Stimulated activated CD8-positive, alpha-beta memory T cell treated with anti-CD3 and anti-CD28 coated beads, Interleukin-7, amount 100 ng/mL, for 4 hours (primary cell): ENCODE data around the gene GTPBP3.

Experiments
- DNase-seq, 2 donors: peaks; one replicate each; pipeline ENCODE4 v3.0.0-alpha.2; 2020; ENCODE audit warnings: low read depth in 2 of 2

The GTPBP3 gene

GRCh38 chr19:17309198-17309964, 28.0 kb upstream of the GTPBP3 start, which contains the start of gene DDA1:
TSS of gene DDA1 (plus strand) at chr19:17309563. CDS start at chr19:17309655, 92 bp downstream.
- peak; percentile 99 to 100 for DNase-seq

- DNase-seq = no peak
Measured at GRCh38 chr19:17309965-17310461, 27.3 kb upstream of the GTPBP3 start.

GRCh38 chr19:17311455-17312188, 25.7 kb upstream of the GTPBP3 start:
- no peak for DNase-seq

GRCh38 chr19:17312189-17313113, 24.9 kb upstream of the GTPBP3 start:
- DNase-seq = no peak

GRCh38 chr19:17314007-17314593, 23.3 kb upstream of the GTPBP3 start:
- DNase-seq = no peak

- DNase-seq = no peak
Measured at GRCh38 chr19:17318966-17319365, 18.4 kb upstream of the GTPBP3 start.

- no peak for DNase-seq
Measured at GRCh38 chr19:17319473-17320238, 17.7 kb upstream of the GTPBP3 start.

- DNase-seq = no peak
Measured at GRCh38 chr19:17320435-17320834, 16.9 kb upstream of the GTPBP3 start.

- DNase-seq = no peak
Measured at GRCh38 chr19:17321655-17322489, 15.5 kb upstream of the GTPBP3 start.

GRCh38 chr19:17322854-17323253, 14.5 kb upstream of the GTPBP3 start:
- DNase-seq = no peak

- no peak for DNase-seq
Measured at GRCh38 chr19:17323300-17323963, 13.9 kb upstream of the GTPBP3 start.

- DNase-seq = no peak
Measured at GRCh38 chr19:17323964-17324332, 13.4 kb upstream of the GTPBP3 start.

- DNase-seq = no peak
Measured at GRCh38 chr19:17324357-17325114, 12.8 kb upstream of the GTPBP3 start.

- no peak for DNase-seq
Measured at GRCh38 chr19:17325133-17325532, 12.2 kb upstream of the GTPBP3 start.

GRCh38 chr19:17325881-17326594, 11.3 kb upstream of the GTPBP3 start:
- DNase-seq = no peak

GRCh38 chr19:17326595-17326966, 10.8 kb upstream of the GTPBP3 start:
- no peak for DNase-seq

GRCh38 chr19:17327068-17327653, 10.2 kb upstream of the GTPBP3 start:
- DNase-seq = no peak
